Adrenal gland (tissue), 12 donors: ENCODE results near the gene IMPDH2. TPM values are rescaled to one million over a fixed set of nuclear protein-coding genes. Genes with fewer than 3 reads are reported as not detected.

Experiments
- DNase-seq, 7 donors: peaks; one replicate each; pipeline ENCODE4 v3.0.0-alpha.2; 2019 to 2020
- H3K27ac ChIP-seq, 5 donors: fragments of 200-600 bp; sonication (generic) in 4 of 5; 1 replicate in 3 of 5; 2 replicates in 2 of 5; pipeline versions ENCODE4 v1.5.1 to v1.8.0; 2016 to 2020; ENCODE audit warnings: mild to moderate bottlenecking in 1 of 5
- H3K27me3 ChIP-seq: fragments of 200-600 bp; 2 replicates; pipeline ENCODE4 v1.8.0; 2021
- H3K36me3 ChIP-seq, 2 donors: fragments of 200-600 bp; replicated peaks in 1 of 2; 1 replicate in 1 of 2; 2 replicates in 1 of 2; pipeline versions ENCODE4 v1.5.1 to v1.8.0; 2018 to 2022
- H3K4me1 ChIP-seq, 2 donors: fragments of 200-600 bp; replicated peaks in 1 of 2; 1 replicate in 1 of 2; 2 replicates in 1 of 2; pipeline versions ENCODE4 v1.5.1 to v1.8.0; 2018 to 2021
- H3K4me3 ChIP-seq, 4 donors: fragments of 200-600 bp; sonication (generic) in 3 of 4; one replicate each; pipeline ENCODE4 v1.5.1; 2016 to 2018
- H3K9me3 ChIP-seq, 3 donors: fragments of 200-600 bp; sonication (generic) in 1 of 3; replicated peaks in 1 of 3; 1 replicate in 2 of 3; 2 replicates in 1 of 3; pipeline versions ENCODE4 v1.5.1 to v1.8.0; 2016 to 2021
- CTCF ChIP-seq, 6 experiments: fragments of 450-650 bp in 4 of 6; fragments of 200-600 bp in 2 of 6; sonication (generic) in 1 of 6; IDR thresholded peaks; 1 replicate in 5 of 6; 2 replicates in 1 of 6; pipeline versions ENCODE4 v1.5.1 to v1.8.0; 2016 to 2021; ENCODE audit warnings: antibody characterized with exemption in 6 of 6, mild to moderate bottlenecking in 2 of 6, moderate library complexity in 1 of 6
- POLR2A ChIP-seq, 2 donors: fragments of 450-650 bp; IDR thresholded peaks; one replicate each; pipeline ENCODE4 v1.6.1; 2017; ENCODE audit warnings: antibody characterized with exemption in 2 of 2, mild to moderate bottlenecking in 2 of 2, moderate library complexity in 1 of 2
- WGBS, 4 donors: extraction: QIAGEN DNeasy Blood & Tissue Kit in 2 of 4; methylation state at CpG; one replicate each; pipeline versions ENCODE4 v1.1.5 to v1.1.7; 2013 to 2017; 5-methylcytosine and 5-hydroxymethylcytosine counted together
- intact Hi-C, 2 donors: fragments of 100-400 bp; cut with DNase I; formaldehyde crosslinking; loops; one replicate each; pipeline versions ENCODE4 v1.14.1 to v1.15.0; 2022 to 2023
- polyA plus RNA-seq, 3 donors: library from polyadenylated mRNA; stranded (reverse); fragments of 200-250 nt in 2 of 3; fragments of 350-450 nt in 1 of 3; fragmentation: Illumina TruSeq in 1 of 3; extraction: RNeasy Lipid Tissue Mini Kit (QIAGEN cat#74804) in 1 of 3; gene quantifications; one replicate each; pipeline ENCODE4 v1.2.3, GENCODE V29; 2013 to 2014
- total RNA-seq, 9 donors: library from RNA; depleted of rRNA in 4 of 9; stranded (reverse); fragments of >200 nt in 4 of 9; fragments of 120-200 nt in 1 of 9; fragmentation: NEBNext Ultra II Directional in 1 of 9; extraction: Animal tissue kit (Norgen Biotek cat#: 25700) in 1 of 9; gene quantifications; one replicate each; pipeline versions ENCODE4 v1.1.0 to v1.2.4, GENCODE V29; 2013 to 2023
- donor health status: healthy with polysubstance abuse.
- donor health status: Bipolar disorder and iron deficiency.
- donor health status: DM: yes; HTN: yes; CAD: no.
- donor health status: DM: no; HTN: no; CAD: no.
- donor health status: DM: no; HTN: no; CAD: no.
- donor health status: DM: yes; HTN: yes; CAD: no.

Gene IMPDH2
- total and polyA plus RNA-seq, 12 donors = 113 to 225 (median 141) TPM

DNA sequence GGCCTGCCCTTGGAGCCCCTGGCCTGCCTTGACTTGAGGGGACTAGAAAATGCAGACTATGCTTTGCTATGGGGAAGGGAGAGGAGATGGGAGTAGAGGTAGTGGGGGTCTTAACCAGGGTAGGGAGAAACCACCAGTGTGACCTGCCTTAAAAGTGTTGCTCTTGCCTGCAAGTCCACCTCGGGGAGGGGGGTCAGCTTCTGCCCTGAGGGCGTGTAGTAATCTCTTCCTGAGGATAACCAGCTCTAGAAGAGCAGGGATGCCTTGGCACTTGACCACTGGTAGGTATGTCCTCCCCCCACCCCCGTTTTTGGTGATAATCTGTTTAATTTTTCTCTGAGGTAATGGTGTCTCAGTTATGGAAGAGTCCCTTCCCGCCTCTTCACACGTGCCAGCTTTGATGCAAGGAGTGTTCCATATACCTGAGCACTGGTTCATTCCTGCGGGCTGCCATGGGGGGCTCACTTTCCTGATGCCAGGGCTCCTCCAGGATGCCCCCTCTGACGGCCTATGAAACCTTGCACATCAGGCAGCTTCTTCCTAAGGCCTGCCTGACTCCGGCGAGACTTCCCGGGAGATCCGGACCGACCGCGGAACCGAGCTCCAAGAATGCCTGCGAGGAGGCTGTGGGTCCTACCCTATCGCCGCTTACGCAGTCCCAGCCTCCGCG lies 39.9 kb downstream of the IMPDH2 start:
- TF ChIP-seq POLR2A (IDR thresholded peaks at IDR 0.05) (no peak), CTCF (IDR thresholded peaks at IDR 0.05) (no peak)
- DNase-seq = peak in 3 of 7 donors; percentile 19 to 73 (median 44)
- peaks cover 15 to 25% of the 10 kb centered on the region in 2 donors for H3K4me1 ChIP-seq
- peaks cover 0 to 1% of the 10 kb centered on the region in 2 donors for H3K36me3 ChIP-seq
- no peaks in the 10 kb centered on the region for H3K9me3 ChIP-seq
- peak overlapping the region; percentile 65 to 99 (median 89) for H3K27ac ChIP-seq
- H3K27me3 ChIP-seq = no peaks in the 10 kb centered on the region
- peak overlapping the region in 3 of 4 donors; percentile 31 to 91 (median 71) for H3K4me3 ChIP-seq
- WGBS, 4 donors = 2 to 13% (median 2%) methylated on average over 7 to 21 of the region's 21 CpGs
- intact Hi-C loops = no loop called here

DNA sequence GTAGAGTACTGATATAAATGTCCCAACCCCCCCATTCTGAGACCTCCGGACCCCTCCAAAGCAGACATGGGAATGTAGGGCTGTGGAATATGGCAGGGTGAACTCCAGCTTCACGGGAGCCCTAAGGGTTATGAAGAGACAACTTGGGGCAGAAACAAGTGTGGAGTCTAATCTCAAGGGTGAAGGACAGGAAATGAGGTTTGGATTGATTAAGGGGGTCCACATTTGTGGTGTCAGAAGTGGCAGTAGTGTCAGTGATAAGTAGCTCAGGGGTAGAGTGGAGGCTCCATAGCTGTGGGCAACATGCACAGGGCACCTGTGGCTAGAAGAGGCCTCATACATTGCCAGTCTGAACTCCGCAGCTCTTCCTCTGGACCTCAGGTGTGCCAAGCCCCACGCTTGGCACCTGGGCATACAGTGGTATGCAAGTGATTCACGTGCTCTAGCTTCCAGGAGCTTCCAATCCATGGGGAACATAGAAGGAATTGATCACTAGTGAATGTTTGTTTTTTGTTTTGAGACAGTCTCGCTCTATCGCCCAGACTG lies 43.3 kb downstream of the IMPDH2 start:
- TF ChIP-seq POLR2A (IDR thresholded peaks at IDR 0.05) = no peak
- TF ChIP-seq CTCF (IDR thresholded peaks at IDR 0.05) = no peak
- DNase-seq = no peak
- 90 to 93% (median 93%) methylated on average over 7 of the region's 7 CpGs for WGBS, 4 donors
- no peaks in the 10 kb centered on the region for H3K9me3 ChIP-seq
- intact Hi-C loops = no loop called here
- no peaks in the 10 kb centered on the region for H3K27me3 ChIP-seq
- no peak overlapping the region for H3K4me3 ChIP-seq
- H3K36me3 ChIP-seq = peaks cover 0 to 33% of the 10 kb centered on the region in 2 donors
- H3K27ac ChIP-seq = no peak overlapping the region
- H3K4me1 ChIP-seq = peaks cover 9 to 13% of the 10 kb centered on the region in 2 donors

GRCh38 chr3:48984663-48985062 lies 44.5 kb downstream of the IMPDH2 start:
- peaks cover 8 to 12% of the 10 kb centered on the region in 2 donors for H3K4me1 ChIP-seq
- no peaks in the 10 kb centered on the region for H3K27me3 ChIP-seq
- no peak overlapping the region for H3K27ac ChIP-seq
- H3K4me3 ChIP-seq = no peak overlapping the region
- intact Hi-C loops = no loop called here
- TF ChIP-seq CTCF (IDR thresholded peaks at IDR 0.05) (no peak), POLR2A (IDR thresholded peaks at IDR 0.05) (no peak)
- no peaks in the 10 kb centered on the region for H3K9me3 ChIP-seq
- DNase-seq = no peak
- peaks cover 0 to 45% of the 10 kb centered on the region in 2 donors for H3K36me3 ChIP-seq

DNA sequence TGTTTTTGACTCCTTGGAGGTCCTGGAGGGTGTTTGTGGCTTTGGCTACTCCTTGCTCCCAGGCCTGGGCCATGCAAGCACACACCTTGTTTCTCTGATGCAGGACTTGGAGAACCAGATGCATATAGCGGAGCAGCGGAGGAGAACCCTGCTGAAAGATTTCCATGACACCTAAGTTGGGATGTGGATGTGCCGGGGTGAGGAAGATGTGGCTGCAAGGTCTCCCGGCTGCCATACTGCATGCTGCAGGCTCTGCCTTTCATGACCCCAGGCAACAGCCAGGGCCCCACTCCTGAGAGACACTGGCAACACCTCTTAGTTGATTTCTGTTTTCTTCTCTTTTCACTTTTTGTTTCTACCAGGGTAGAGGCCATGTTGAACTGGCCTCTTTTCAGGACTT lies 46.1 kb downstream of the IMPDH2 start:
- WGBS, 4 donors = 94 to 100% (median 96%) methylated on average over 1 to 4 of the region's 4 CpGs
- TF ChIP-seq CTCF (IDR thresholded peaks at IDR 0.05) (no peak), POLR2A (IDR thresholded peaks at IDR 0.05) (no peak)
- Histone ChIP-seq H3K9me3 (no peaks in the 10 kb centered on the region), H3K4me3 (no peak overlapping the region), H3K4me1 (no peaks in the 10 kb centered on the region), H3K36me3 (peaks cover 0 to 57% of the 10 kb centered on the region in 2 donors), H3K27ac (no peak overlapping the region), H3K27me3 (no peaks in the 10 kb centered on the region)
- no peak for DNase-seq
- intact Hi-C loops = no loop called here
